ENCODE measurements around the gene ADGRG1.
"Not testable (repeated sequence)": the region's sequence is repeated elsewhere in the genome, so short reads cannot be mapped to it uniquely, and the experiment has no call there.

The ADGRG1 gene

GRCh38 chr16:57594531-57595031 is 33.8 kb upstream of the ADGRG1 start:
- H3K27me3 ChIP-seq (ENCODE audit: control insufficient read depth, insufficient read depth, low read length): peaks cover 41% of the 10 kb centered on the region
- H3K9ac ChIP-seq (ENCODE audit: low read depth, low read length): no peak overlapping the region
- H3K4me2 ChIP-seq (ENCODE audit: low read length): no peak overlapping the region
- H3K36me3 ChIP-seq (ENCODE audit: insufficient read depth, low read length): no peaks in the 10 kb centered on the region
- H3K9me3 ChIP-seq (replicated peaks; ENCODE audit: low read length): peaks cover 3% of the 10 kb centered on the region
- peaks cover 14% of the 10 kb centered on the region for H3K4me1 ChIP-seq (ENCODE audit: control insufficient read depth, insufficient read depth, low read length)
- no peak overlapping the region for H3K4me3 ChIP-seq (ENCODE audit: low read length)

GRCh38 chr16:57596234-57596633 is 32.2 kb upstream of the ADGRG1 start:
- H3K36me3 ChIP-seq (ENCODE audit: insufficient read depth, low read length); H3K9ac ChIP-seq (ENCODE audit: low read depth, low read length); H3K4me3 ChIP-seq (ENCODE audit: low read length); H3K9me3 ChIP-seq (replicated peaks; ENCODE audit: low read length); H3K4me1 ChIP-seq (ENCODE audit: control insufficient read depth, insufficient read depth, low read length); H3K4me2 ChIP-seq (ENCODE audit: low read length): not testable (repeated sequence)
- peaks cover 55% of the 10 kb centered on the region for H3K27me3 ChIP-seq (ENCODE audit: control insufficient read depth, insufficient read depth, low read length)

- no peak overlapping the region for H3K4me3 ChIP-seq (ENCODE audit: low read length)
- no peak overlapping the region for H3K9ac ChIP-seq (ENCODE audit: low read depth, low read length)
- no peaks in the 10 kb centered on the region for H3K36me3 ChIP-seq (ENCODE audit: insufficient read depth, low read length)
- peaks cover 73% of the 10 kb centered on the region for H3K27me3 ChIP-seq (ENCODE audit: control insufficient read depth, insufficient read depth, low read length)
- H3K9me3 ChIP-seq (replicated peaks; ENCODE audit: low read length): peaks cover 3% of the 10 kb centered on the region
- no peaks in the 10 kb centered on the region for H3K4me1 ChIP-seq (ENCODE audit: control insufficient read depth, insufficient read depth, low read length)
- H3K4me2 ChIP-seq (ENCODE audit: low read length): no peak overlapping the region
These were observed 30.0 kb upstream of the ADGRG1 start for GRCh38 chr16:57598437-57598836.

GRCh38 chr16:57600048-57600835 is 28.2 kb upstream of the ADGRG1 start:
- Histone ChIP-seq H3K9me3 (replicated peaks; ENCODE audit: low read length) (peaks cover 3% of the 10 kb centered on the region), H3K4me1 (ENCODE audit: control insufficient read depth, insufficient read depth, low read length) (no peaks in the 10 kb centered on the region), H3K36me3 (ENCODE audit: insufficient read depth, low read length) (no peaks in the 10 kb centered on the region), H3K4me2 (ENCODE audit: low read length) (no peak overlapping the region), H3K27me3 (ENCODE audit: control insufficient read depth, insufficient read depth, low read length) (peaks cover 73% of the 10 kb centered on the region), H3K9ac (ENCODE audit: low read depth, low read length) (no peak overlapping the region), H3K4me3 (ENCODE audit: low read length) (no peak overlapping the region)

GRCh38 chr16:57600952-57601580 is 27.4 kb upstream of the ADGRG1 start:
- no peaks in the 10 kb centered on the region for H3K9me3 ChIP-seq (replicated peaks; ENCODE audit: low read length)
- no peaks in the 10 kb centered on the region for H3K4me1 ChIP-seq (ENCODE audit: control insufficient read depth, insufficient read depth, low read length)
- H3K4me3 ChIP-seq (ENCODE audit: low read length): no peak overlapping the region
- H3K4me2 ChIP-seq (ENCODE audit: low read length): no peak overlapping the region
- peaks cover 72% of the 10 kb centered on the region for H3K27me3 ChIP-seq (ENCODE audit: control insufficient read depth, insufficient read depth, low read length)
- no peak overlapping the region for H3K9ac ChIP-seq (ENCODE audit: low read depth, low read length)
- no peaks in the 10 kb centered on the region for H3K36me3 ChIP-seq (ENCODE audit: insufficient read depth, low read length)

- H3K4me2 ChIP-seq (ENCODE audit: low read length): no peak overlapping the region
- no peak overlapping the region for H3K9ac ChIP-seq (ENCODE audit: low read depth, low read length)
- no peaks in the 10 kb centered on the region for H3K4me1 ChIP-seq (ENCODE audit: control insufficient read depth, insufficient read depth, low read length)
- H3K36me3 ChIP-seq (ENCODE audit: insufficient read depth, low read length): no peaks in the 10 kb centered on the region
- peaks cover 72% of the 10 kb centered on the region for H3K27me3 ChIP-seq (ENCODE audit: control insufficient read depth, insufficient read depth, low read length)
- H3K9me3 ChIP-seq (replicated peaks; ENCODE audit: low read length): no peaks in the 10 kb centered on the region
- H3K4me3 ChIP-seq (ENCODE audit: low read length): no peak overlapping the region
These were observed 26.5 kb upstream of the ADGRG1 start for GRCh38 chr16:57601801-57602478.

GRCh38 chr16:57603115-57604024 is 25.1 kb upstream of the ADGRG1 start:
- no peaks in the 10 kb centered on the region for H3K9me3 ChIP-seq (replicated peaks; ENCODE audit: low read length)
- H3K27me3 ChIP-seq (ENCODE audit: control insufficient read depth, insufficient read depth, low read length): peaks cover 72% of the 10 kb centered on the region
- H3K9ac ChIP-seq (ENCODE audit: low read depth, low read length): no peak overlapping the region
- H3K4me2 ChIP-seq (ENCODE audit: low read length): no peak overlapping the region
- H3K36me3 ChIP-seq (ENCODE audit: insufficient read depth, low read length): no peaks in the 10 kb centered on the region
- no peaks in the 10 kb centered on the region for H3K4me1 ChIP-seq (ENCODE audit: control insufficient read depth, insufficient read depth, low read length)
- no peak overlapping the region for H3K4me3 ChIP-seq (ENCODE audit: low read length)

GRCh38 chr16:57604177-57604576 is 24.3 kb upstream of the ADGRG1 start:
- peaks cover 74% of the 10 kb centered on the region for H3K27me3 ChIP-seq (ENCODE audit: control insufficient read depth, insufficient read depth, low read length)
- no peak overlapping the region for H3K4me2 ChIP-seq (ENCODE audit: low read length)
- no peaks in the 10 kb centered on the region for H3K4me1 ChIP-seq (ENCODE audit: control insufficient read depth, insufficient read depth, low read length)
- H3K9me3 ChIP-seq (replicated peaks; ENCODE audit: low read length): no peaks in the 10 kb centered on the region
- no peak overlapping the region for H3K4me3 ChIP-seq (ENCODE audit: low read length)
- H3K36me3 ChIP-seq (ENCODE audit: insufficient read depth, low read length): no peaks in the 10 kb centered on the region
- no peak overlapping the region for H3K9ac ChIP-seq (ENCODE audit: low read depth, low read length)

- no peak overlapping the region for H3K9ac ChIP-seq (ENCODE audit: low read depth, low read length)
- peaks cover 75% of the 10 kb centered on the region for H3K27me3 ChIP-seq (ENCODE audit: control insufficient read depth, insufficient read depth, low read length)
- no peak overlapping the region for H3K4me2 ChIP-seq (ENCODE audit: low read length)
- H3K4me1 ChIP-seq (ENCODE audit: control insufficient read depth, insufficient read depth, low read length): peaks cover 6% of the 10 kb centered on the region
- no peaks in the 10 kb centered on the region for H3K9me3 ChIP-seq (replicated peaks; ENCODE audit: low read length)
- H3K4me3 ChIP-seq (ENCODE audit: low read length): no peak overlapping the region
- H3K36me3 ChIP-seq (ENCODE audit: insufficient read depth, low read length): no peaks in the 10 kb centered on the region
These were observed 22.1 kb upstream of the ADGRG1 start for GRCh38 chr16:57606147-57606846.

- Histone ChIP-seq H3K4me1 (ENCODE audit: control insufficient read depth, insufficient read depth, low read length) (peaks cover 11% of the 10 kb centered on the region), H3K27me3 (ENCODE audit: control insufficient read depth, insufficient read depth, low read length) (peaks cover 72% of the 10 kb centered on the region), H3K9ac (ENCODE audit: low read depth, low read length) (no peak overlapping the region), H3K4me3 (ENCODE audit: low read length) (no peak overlapping the region), H3K36me3 (ENCODE audit: insufficient read depth, low read length) (no peaks in the 10 kb centered on the region), H3K9me3 (replicated peaks; ENCODE audit: low read length) (no peaks in the 10 kb centered on the region), H3K4me2 (ENCODE audit: low read length) (no peak overlapping the region)
These were observed 21.5 kb upstream of the ADGRG1 start for GRCh38 chr16:57606847-57607501.
